K562 (cell line): ENCODE measurements around the gene RNF6. TPM values are rescaled to one million over a fixed set of nuclear protein-coding genes. Genes with fewer than 3 reads are reported as not detected.

Experiments used
- ATF1 ChIP-seq, 2 experiments: fragments of 450-650 bp in 1 of 2; IDR thresholded peaks; 2 replicates each; pipeline ENCODE4 v1.6.1; 2016; ENCODE audit warnings: missing compliant biosample characterization in 1 of 2, missing genetic modification characterization in 1 of 2
- RB1 ChIP-seq: fragments of 450-650 bp; IDR thresholded peaks from 2 replicates; pipeline ENCODE4 v1.6.1; 2017; ENCODE audit warnings: low read depth, mild to moderate bottlenecking
- SRSF1 ChIP-seq: fragments of 200-400 bp; formaldehyde crosslinking; IDR thresholded peaks from 2 replicates; pipeline ENCODE4 v1.6.1; 2017; ENCODE audit warnings: mild to moderate bottlenecking, low read depth, low read length, moderate library complexity
- ZBTB2 ChIP-seq: fragments of 450-650 bp; IDR thresholded peaks from 2 replicates; pipeline ENCODE4 v1.6.1; 2016; ENCODE audit warnings: antibody characterized with exemption
- polyA plus RNA-seq, 8 experiments: library from polyadenylated mRNA; depleted of rRNA in 4 of 8; stranded (reverse) in 5 of 8; unstranded in 3 of 8; fragments of >200 nt; fragmentation: Nextera tagmentation in 2 of 8; fragmentation: Illumina TruSeq in 1 of 8; extraction: Ambion mirVana in 2 of 8; extraction: Trizol in 1 of 8; gene quantifications; 2 replicates each; pipeline versions ENCODE4 v1.2.1 to v1.2.3, GENCODE V29; 2011 to 2014; ENCODE audit warnings: inconsistent platforms in 1 of 8, missing spikeins in 1 of 8
- total RNA-seq, 7 experiments: library from RNA; depleted of rRNA in 6 of 7; stranded (reverse); fragments of >200 nt in 6 of 7; fragmentation: Illumina TruSeq in 2 of 7; extraction: Trizol in 2 of 7; gene quantifications; 2 replicates each; pipeline versions ENCODE4 v1.2.1 to v1.2.3, GENCODE V29; 2011 to 2021; ENCODE audit warnings: low replicate concordance in 1 of 7
- TF ChIP-seq, protein P1 (sequence below), 2 experiments: fragments of 450-650 bp in 1 of 2; sonication (generic) in 1 of 2; formaldehyde crosslinking in 1 of 2; IDR thresholded peaks; 2 replicates each; pipeline versions ENCODE4 v1.7.1 to v1.9.0; 2016 to 2022; ENCODE audit warnings: inconsistent platforms in 1 of 2, mild to moderate bottlenecking in 1 of 2, missing genetic modification reagents in 1 of 2
- TF ChIP-seq, protein P2 (sequence below): fragments of 250-450 bp; sonication (Bioruptor Pico); IDR thresholded peaks from 2 replicates; pipeline ENCODE4 v1.6.1; 2021; ENCODE audit warnings: mild to moderate bottlenecking

RNF6 gene
- total and polyA plus RNA-seq, 9 of the 15 experiments (the other 6 are each of a cell fraction or from before 2014, with no cell fraction given): 12.0 to 31.4 (median 22.3) TPM

- TF ChIP-seq, protein P1, sequence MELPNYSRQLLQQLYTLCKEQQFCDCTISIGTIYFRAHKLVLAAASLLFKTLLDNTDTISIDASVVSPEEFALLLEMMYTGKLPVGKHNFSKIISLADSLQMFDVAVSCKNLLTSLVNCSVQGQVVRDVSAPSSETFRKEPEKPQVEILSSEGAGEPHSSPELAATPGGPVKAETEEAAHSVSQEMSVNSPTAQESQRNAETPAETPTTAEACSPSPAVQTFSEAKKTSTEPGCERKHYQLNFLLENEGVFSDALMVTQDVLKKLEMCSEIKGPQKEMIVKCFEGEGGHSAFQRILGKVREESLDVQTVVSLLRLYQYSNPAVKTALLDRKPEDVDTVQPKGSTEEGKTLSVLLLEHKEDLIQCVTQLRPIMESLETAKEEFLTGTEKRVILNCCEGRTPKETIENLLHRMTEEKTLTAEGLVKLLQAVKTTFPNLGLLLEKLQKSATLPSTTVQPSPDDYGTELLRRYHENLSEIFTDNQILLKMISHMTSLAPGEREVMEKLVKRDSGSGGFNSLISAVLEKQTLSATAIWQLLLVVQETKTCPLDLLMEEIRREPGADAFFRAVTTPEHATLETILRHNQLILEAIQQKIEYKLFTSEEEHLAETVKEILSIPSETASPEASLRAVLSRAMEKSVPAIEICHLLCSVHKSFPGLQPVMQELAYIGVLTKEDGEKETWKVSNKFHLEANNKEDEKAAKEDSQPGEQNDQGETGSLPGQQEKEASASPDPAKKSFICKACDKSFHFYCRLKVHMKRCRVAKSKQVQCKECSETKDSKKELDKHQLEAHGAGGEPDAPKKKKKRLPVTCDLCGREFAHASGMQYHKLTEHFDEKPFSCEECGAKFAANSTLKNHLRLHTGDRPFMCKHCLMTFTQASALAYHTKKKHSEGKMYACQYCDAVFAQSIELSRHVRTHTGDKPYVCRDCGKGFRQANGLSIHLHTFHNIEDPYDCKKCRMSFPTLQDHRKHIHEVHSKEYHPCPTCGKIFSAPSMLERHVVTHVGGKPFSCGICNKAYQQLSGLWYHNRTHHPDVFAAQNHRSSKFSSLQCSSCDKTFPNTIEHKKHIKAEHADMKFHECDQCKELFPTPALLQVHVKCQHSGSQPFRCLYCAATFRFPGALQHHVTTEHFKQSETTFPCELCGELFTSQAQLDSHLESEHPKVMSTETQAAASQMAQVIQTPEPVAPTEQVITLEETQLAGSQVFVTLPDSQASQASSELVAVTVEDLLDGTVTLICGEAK (IDR thresholded peaks at IDR 0.05): peak; percentile 95
- TF ChIP-seq, protein P1 (CRISPR knock-in tag; IDR thresholded peaks at IDR 0.05): no peak
- no peak for TF ChIP-seq ZBTB2
- TF ChIP-seq, protein P2, sequence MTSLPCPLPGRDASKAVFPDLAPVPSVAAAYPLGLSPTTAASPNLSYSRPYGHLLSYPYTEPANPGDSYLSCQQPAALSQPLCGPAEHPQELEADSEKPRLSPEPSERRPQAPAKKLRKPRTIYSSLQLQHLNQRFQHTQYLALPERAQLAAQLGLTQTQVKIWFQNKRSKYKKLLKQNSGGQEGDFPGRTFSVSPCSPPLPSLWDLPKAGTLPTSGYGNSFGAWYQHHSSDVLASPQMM (CRISPR knock-in tag): no peak
- no peak for TF ChIP-seq SRSF1
- TF ChIP-seq RB1: peak; percentile 69
- TF ChIP-seq ATF1 (CRISPR knock-in tag; IDR thresholded peaks at IDR 0.05): no peak
- TF ChIP-seq ATF1 (tag; IDR thresholded peaks at IDR 0.05): peak; percentile 66
Observed at GRCh38 chr13:26221721-26222519, at the start of gene RNF6 (continued).
